Neural cell (in vitro differentiated cells): ENCODE data around the gene FAM219A. TPM values are rescaled to one million over a fixed set of nuclear protein-coding genes. Genes with fewer than 3 reads are reported as not detected.
A peak's percentile ranks its signal among the peaks of the same experiment; 100 is the strongest.

Experiments
- H2AFZ ChIP-seq: fragments of 200-600, 300-800 bp; sonication (generic), shearing (Covaris generic); 2 replicates; pipeline ENCODE4 v1.6.0; 2014; ENCODE audit warnings: low read depth, mild to moderate bottlenecking, antibody characterized with exemption, low read length, moderate library complexity
- H3F3A ChIP-seq: fragments of 200-600 bp; shearing (Covaris generic); 2 replicates; pipeline ENCODE4 v1.6.1; 2016; ENCODE audit warnings: mild to moderate bottlenecking, moderate library complexity, mixed read lengths, antibody characterized with exemption, low read length; ENCODE audit not compliant: insufficient read depth, poor library complexity, severe bottlenecking
- H3K27ac ChIP-seq: fragments of 200-600, 300-800 bp; sonication (generic), shearing (Covaris generic); 2 replicates; pipeline ENCODE4 v1.5.1; 2014; ENCODE audit warnings: mild to moderate bottlenecking, low read length, moderate library complexity
- H3K27me3 ChIP-seq: fragments of 300-800, 200-600 bp; sonication (generic), shearing (Covaris generic); 2 replicates; pipeline ENCODE4 v1.6.0; 2014; ENCODE audit warnings: mild to moderate bottlenecking, low read depth, low read length, moderate library complexity; ENCODE audit not compliant: insufficient read depth
- H3K36me3 ChIP-seq: fragments of 300-800, 200-600 bp; sonication (generic), shearing (Covaris generic); 2 replicates; pipeline ENCODE4 v1.5.1; 2014; ENCODE audit warnings: mild to moderate bottlenecking, antibody characterized with exemption, low read length, moderate library complexity; ENCODE audit not compliant: insufficient read depth
- H3K4me2 ChIP-seq: fragments of 300-800, 200-600 bp; sonication (generic), shearing (Covaris generic); 2 replicates; pipeline ENCODE4 v1.6.0; 2014; ENCODE audit warnings: mild to moderate bottlenecking, low read length
- H3K4me3 ChIP-seq: fragments of 300-800, 200-600 bp; sonication (generic), shearing (Covaris generic); 2 replicates; pipeline ENCODE4 v1.5.1; 2014; ENCODE audit warnings: mild to moderate bottlenecking, low read length, moderate library complexity
- H3K79me2 ChIP-seq: fragments of 200-600 bp; shearing (Covaris generic); replicated peaks from 2 replicates; pipeline ENCODE4 v1.6.0; 2014; ENCODE audit warnings: mild to moderate bottlenecking, low read length, moderate library complexity; ENCODE audit not compliant: insufficient read depth
- H3K9ac ChIP-seq: fragments of 300-800, 200-600 bp; sonication (generic), shearing (Covaris generic); 2 replicates; pipeline ENCODE4 v1.6.1; 2016; ENCODE audit warnings: mild to moderate bottlenecking, low read length, mixed read lengths
- H3K9me2 ChIP-seq: fragments of 200-600 bp; shearing (Covaris generic); 2 replicates; pipeline ENCODE4 v1.6.1; 2016; ENCODE audit warnings: mild to moderate bottlenecking, low read length, mixed read lengths; ENCODE audit not compliant: insufficient read depth
- H3K9me3 ChIP-seq: fragments of 200-600, 300-800 bp; sonication (generic), shearing (Covaris generic); 2 replicates; pipeline ENCODE4 v1.6.1; 2016; ENCODE audit warnings: mild to moderate bottlenecking, mixed run types, low read length, moderate library complexity, mixed read lengths
- H4K20me1 ChIP-seq: fragments of 200-600 bp; shearing (Covaris generic); 2 replicates; pipeline ENCODE4 v1.6.1; 2016; ENCODE audit warnings: mild to moderate bottlenecking, mixed run types; ENCODE audit not compliant: insufficient read depth
- CTCF ChIP-seq: fragments of 450-650 bp; IDR thresholded peaks from 2 replicates; pipeline ENCODE4 v1.5.1; 2014; ENCODE audit warnings: antibody characterized with exemption, mild to moderate bottlenecking, moderate library complexity; ENCODE audit not compliant: poor library complexity, severe bottlenecking
- EP300 ChIP-seq: fragments of 450-650 bp; conservative IDR thresholded peaks from 2 replicates; pipeline ENCODE4 v1.6.1; 2014; ENCODE audit warnings: antibody characterized with exemption, mild to moderate bottlenecking, moderate library complexity; ENCODE audit not compliant: poor library complexity, severe bottlenecking
- EZH2 ChIP-seq: fragments of 200-600, 300-800 bp; shearing (Covaris generic), sonication (generic); IDR thresholded peaks from 2 replicates; pipeline ENCODE4 v1.6.1; 2014; ENCODE audit warnings: antibody characterized with exemption, low read length, borderline replicate concordance, mild to moderate bottlenecking; ENCODE audit not compliant: insufficient read depth, poor library complexity, severe bottlenecking
- MXI1 ChIP-seq: fragments of 450-650 bp; conservative IDR thresholded peaks from 2 replicates; pipeline ENCODE4 v1.6.1; 2014; ENCODE audit warnings: antibody characterized with exemption, mild to moderate bottlenecking; ENCODE audit not compliant: poor library complexity, severe bottlenecking
- POLR2AphosphoS5 ChIP-seq: IDR thresholded peaks from 2 replicates; pipeline ENCODE4 v1.6.1; 2012
- RAD21 ChIP-seq: fragments of 450-650 bp; conservative IDR thresholded peaks from 2 replicates; pipeline ENCODE4 v1.6.1; 2014; ENCODE audit warnings: antibody characterized with exemption, mild to moderate bottlenecking, moderate library complexity
- REST ChIP-seq: IDR thresholded peaks from 2 replicates; pipeline ENCODE4 v1.6.1; 2012; ENCODE audit warnings: borderline replicate concordance
- SMC3 ChIP-seq: fragments of 450-650 bp; conservative IDR thresholded peaks from 2 replicates; pipeline ENCODE4 v1.6.1; 2014; ENCODE audit warnings: antibody characterized with exemption, mild to moderate bottlenecking, moderate library complexity; ENCODE audit not compliant: poor library complexity
- TAF1 ChIP-seq: IDR thresholded peaks from 2 replicates; pipeline ENCODE4 v1.6.1; 2012; ENCODE audit warnings: low read depth
- polyA plus RNA-seq: library from polyadenylated mRNA; depleted of rRNA; stranded (reverse); fragments of >200 nt; gene quantifications from 2 replicates; pipeline ENCODE4 v1.2.3, GENCODE V29; 2014

FAM219A gene
- polyA plus RNA-seq, 1 donor from 2014 or later = 56.6 TPM

GRCh38 chr9:34502891-34503290, 44.5 kb upstream of the FAM219A start:
- no peaks in the 10 kb centered on the region for H3K9me3 ChIP-seq
- no peak overlapping the region for H3K9ac ChIP-seq
- no peaks in the 10 kb centered on the region for H3K9me2 ChIP-seq
- H3F3A ChIP-seq = peaks cover 6% of the 10 kb centered on the region
- no peak overlapping the region for H2AFZ ChIP-seq
- no peak overlapping the region for H3K4me3 ChIP-seq
- peak overlapping the region; percentile 21 for H3K27ac ChIP-seq
- no peak for TF ChIP-seq REST
- peak; percentile 24 for TF ChIP-seq POLR2AphosphoS5
- TF ChIP-seq EP300 = peak; percentile 16
- peak; percentile 28 for TF ChIP-seq CTCF
- H4K20me1 ChIP-seq = no peaks in the 10 kb centered on the region
- no peaks in the 10 kb centered on the region for H3K27me3 ChIP-seq
- no peaks in the 10 kb centered on the region for H3K36me3 ChIP-seq
- H3K79me2 ChIP-seq = no peaks in the 10 kb centered on the region
- no peak overlapping the region for H3K4me2 ChIP-seq

GRCh38 chr9:34502471-34502870, 44.1 kb upstream of the FAM219A start:
- Histone ChIP-seq H3K36me3 (no peaks in the 10 kb centered on the region), H3K4me3 (no peak overlapping the region), H4K20me1 (no peaks in the 10 kb centered on the region), H3F3A (peaks cover 6% of the 10 kb centered on the region), H3K4me2 (no peak overlapping the region), H3K9ac (no peak overlapping the region), H3K9me2 (no peaks in the 10 kb centered on the region), H2AFZ (no peak overlapping the region), H3K27me3 (no peaks in the 10 kb centered on the region), H3K27ac (peak overlapping the region; percentile 21), H3K9me3 (no peaks in the 10 kb centered on the region), H3K79me2 (no peaks in the 10 kb centered on the region)
- TF ChIP-seq TAF1 (no peak), CTCF (no peak), EP300 (no peak), SMC3 (no peak), REST (no peak), EZH2 (no peak), POLR2AphosphoS5 (no peak), RAD21 (no peak), MXI1 (no peak)
